ENCODE data around the gene NEURL3. TPM values are rescaled to one million over a fixed set of nuclear protein-coding genes. Genes with fewer than 3 reads are reported as not detected.
"Not testable (repeated sequence)": the region's sequence is repeated elsewhere in the genome, so short reads cannot be mapped to it uniquely, and the experiment has no call there.

The NEURL3 gene
- total RNA-seq, 1 donor from 2014 or later: not detected

- intact Hi-C loops (cut with DNase I): no loop called here
- no peak for DNase-seq (ENCODE audit: low spot score)
These were observed 42.0 kb downstream of the NEURL3 start for GRCh38 chr2:96463119-96463518.

GRCh38 chr2:96461616-96462015 lies 43.5 kb downstream of the NEURL3 start:
- intact Hi-C loops (cut with DNase I); DNase-seq (ENCODE audit: low spot score): not testable (repeated sequence)

GRCh38 chr2:96452053-96452452 lies 53.1 kb downstream of the NEURL3 start:
- intact Hi-C loops (cut with DNase I): no loop called here
- DNase-seq (ENCODE audit: low spot score): no peak

- intact Hi-C loops (cut with DNase I): no loop called here
- DNase-seq (ENCODE audit: low spot score): no peak
These were observed 55.5 kb downstream of the NEURL3 start for GRCh38 chr2:96449637-96450036.

GRCh38 chr2:96449174-96449573 lies 56.0 kb downstream of the NEURL3 start:
- intact Hi-C loops (cut with DNase I): no loop called here
- no peak for DNase-seq (ENCODE audit: low spot score)

- intact Hi-C loops (cut with DNase I): no loop called here
These were observed 57.4 kb downstream of the NEURL3 start for GRCh38 chr2:96447726-96448125.

More at GRCh38 chr2:96447726-96448125, 57.4 kb downstream of the NEURL3 start:
- no peak for DNase-seq (ENCODE audit: low spot score)

Other genes starting within 250 kb of the NEURL3 start
- 92.7 TPM for gene TMEM127, start 239.4 kb downstream of the NEURL3 start, total RNA-seq
- 56.1 TPM for gene CIAO1, start 239.1 kb downstream of the NEURL3 start, total RNA-seq
- gene SNRNP200, start 199.8 kb downstream of the NEURL3 start, total RNA-seq: 62.2 TPM
- gene ITPRIPL1, start 180.0 kb downstream of the NEURL3 start, total RNA-seq: 0.83 TPM
- gene NCAPH, start 169.6 kb downstream of the NEURL3 start, total RNA-seq: 0.32 TPM
- 79.4 TPM for gene ARID5A, start 31.4 kb upstream of the NEURL3 start, total RNA-seq
- gene KANSL3, start 133.0 kb upstream of the NEURL3 start, total RNA-seq: 35.3 TPM
- 0.08 TPM for gene FER1L5, start 137.4 kb upstream of the NEURL3 start, total RNA-seq
- gene LMAN2L, start 234.7 kb upstream of the NEURL3 start, total RNA-seq: 17.0 TPM